Mammary epithelial cell (primary cell): ENCODE data around the gene NOSTRIN.

Experiments
- CTCF ChIP-seq, 2 donors: IDR thresholded peaks in 1 of 2; conservative IDR thresholded peaks in 1 of 2; 2 replicates each; pipeline ENCODE4 v1.5.1; 2011 to 2012; ENCODE audit warnings: inconsistent platforms in 2 of 2, low read length in 2 of 2, mild to moderate bottlenecking in 2 of 2, control low read depth in 1 of 2, low read depth in 1 of 2; ENCODE audit not compliant: insufficient read depth in 1 of 2; ENCODE audit errors: extremely low read depth in 1 of 2
- EZH2 ChIP-seq: IDR thresholded peaks from 2 replicates; pipeline ENCODE4 v1.6.1; 2012; ENCODE audit warnings: low read length, inconsistent platforms, borderline replicate concordance

- TF ChIP-seq CTCF (conservative IDR thresholded peaks at IDR 0.05 in 1 of 2, IDR thresholded peaks at IDR 0.05 in 1 of 2; ENCODE audit: extremely low read depth in 1 of 2, insufficient read depth in 1 of 2, low read depth in 1 of 2, low read length in 2 of 2) (no peak), EZH2 (no peak)
Measured at GRCh38 chr2:168757223-168757622, 45.2 kb upstream of the NOSTRIN start.
